Measurements from ENCODE around the gene PDK4. TPM values are rescaled to one million over a fixed set of nuclear protein-coding genes. Genes with fewer than 3 reads are reported as not detected.
"Not testable (repeated sequence)": the region's sequence is repeated elsewhere in the genome, so short reads cannot be mapped to it uniquely, and the experiment has no call there.

Gene PDK4
- total RNA-seq, 1 donor, result 0.36 TPM

DNA sequence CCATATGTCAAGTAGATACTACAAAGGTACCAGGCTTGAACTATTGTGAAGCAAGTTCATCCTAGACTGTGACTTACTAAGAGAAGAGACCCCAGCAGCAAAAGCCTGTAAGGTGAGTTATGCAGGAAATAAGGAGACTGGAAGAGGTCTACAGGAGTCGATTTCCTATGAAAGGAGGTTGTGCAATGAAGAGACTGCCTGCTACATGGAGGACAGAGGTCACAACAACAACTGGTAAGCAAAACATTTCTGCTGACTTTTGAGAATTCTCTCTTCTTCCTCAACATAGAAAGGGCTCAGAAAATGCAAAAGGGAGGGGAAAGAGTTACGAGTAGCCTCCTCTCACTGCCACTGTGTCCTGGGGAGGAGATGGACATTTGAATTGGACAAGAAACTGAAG is 42.4 kb downstream of the PDK4 start:
- Histone ChIP-seq H3K27me3 (ENCODE audit: insufficient read depth, low read length) (peaks cover 7% of the 10 kb centered on the region), H3K36me3 (ENCODE audit: insufficient read depth, low read length) (no peaks in the 10 kb centered on the region), H3K27ac (ENCODE audit: low read depth, low read length) (no peak overlapping the region), H3K4me2 (ENCODE audit: insufficient read depth, low read length) (no peak overlapping the region), H3K79me2 (ENCODE audit: insufficient read depth, low read length) (no peaks in the 10 kb centered on the region), H3K4me1 (ENCODE audit: insufficient read depth, low read length) (peaks cover 9% of the 10 kb centered on the region), H3K4me3 (ENCODE audit: insufficient read depth, low read length) (no peak overlapping the region), H3K9me3 (ENCODE audit: low read depth, low read length) (no peaks in the 10 kb centered on the region), H4K20me1 (ENCODE audit: insufficient read depth, low read length) (no peaks in the 10 kb centered on the region), H2AFZ (ENCODE audit: low read length) (no peak overlapping the region)
- TF ChIP-seq, protein P1, sequence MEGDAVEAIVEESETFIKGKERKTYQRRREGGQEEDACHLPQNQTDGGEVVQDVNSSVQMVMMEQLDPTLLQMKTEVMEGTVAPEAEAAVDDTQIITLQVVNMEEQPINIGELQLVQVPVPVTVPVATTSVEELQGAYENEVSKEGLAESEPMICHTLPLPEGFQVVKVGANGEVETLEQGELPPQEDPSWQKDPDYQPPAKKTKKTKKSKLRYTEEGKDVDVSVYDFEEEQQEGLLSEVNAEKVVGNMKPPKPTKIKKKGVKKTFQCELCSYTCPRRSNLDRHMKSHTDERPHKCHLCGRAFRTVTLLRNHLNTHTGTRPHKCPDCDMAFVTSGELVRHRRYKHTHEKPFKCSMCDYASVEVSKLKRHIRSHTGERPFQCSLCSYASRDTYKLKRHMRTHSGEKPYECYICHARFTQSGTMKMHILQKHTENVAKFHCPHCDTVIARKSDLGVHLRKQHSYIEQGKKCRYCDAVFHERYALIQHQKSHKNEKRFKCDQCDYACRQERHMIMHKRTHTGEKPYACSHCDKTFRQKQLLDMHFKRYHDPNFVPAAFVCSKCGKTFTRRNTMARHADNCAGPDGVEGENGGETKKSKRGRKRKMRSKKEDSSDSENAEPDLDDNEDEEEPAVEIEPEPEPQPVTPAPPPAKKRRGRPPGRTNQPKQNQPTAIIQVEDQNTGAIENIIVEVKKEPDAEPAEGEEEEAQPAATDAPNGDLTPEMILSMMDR (IDR thresholded peaks at IDR 0.05; ENCODE audit: extremely low read depth, low read depth, low read length), result no peak
- no peak for DNase-seq (ENCODE audit: insufficient read length, low spot score, missing footprints)

DNA sequence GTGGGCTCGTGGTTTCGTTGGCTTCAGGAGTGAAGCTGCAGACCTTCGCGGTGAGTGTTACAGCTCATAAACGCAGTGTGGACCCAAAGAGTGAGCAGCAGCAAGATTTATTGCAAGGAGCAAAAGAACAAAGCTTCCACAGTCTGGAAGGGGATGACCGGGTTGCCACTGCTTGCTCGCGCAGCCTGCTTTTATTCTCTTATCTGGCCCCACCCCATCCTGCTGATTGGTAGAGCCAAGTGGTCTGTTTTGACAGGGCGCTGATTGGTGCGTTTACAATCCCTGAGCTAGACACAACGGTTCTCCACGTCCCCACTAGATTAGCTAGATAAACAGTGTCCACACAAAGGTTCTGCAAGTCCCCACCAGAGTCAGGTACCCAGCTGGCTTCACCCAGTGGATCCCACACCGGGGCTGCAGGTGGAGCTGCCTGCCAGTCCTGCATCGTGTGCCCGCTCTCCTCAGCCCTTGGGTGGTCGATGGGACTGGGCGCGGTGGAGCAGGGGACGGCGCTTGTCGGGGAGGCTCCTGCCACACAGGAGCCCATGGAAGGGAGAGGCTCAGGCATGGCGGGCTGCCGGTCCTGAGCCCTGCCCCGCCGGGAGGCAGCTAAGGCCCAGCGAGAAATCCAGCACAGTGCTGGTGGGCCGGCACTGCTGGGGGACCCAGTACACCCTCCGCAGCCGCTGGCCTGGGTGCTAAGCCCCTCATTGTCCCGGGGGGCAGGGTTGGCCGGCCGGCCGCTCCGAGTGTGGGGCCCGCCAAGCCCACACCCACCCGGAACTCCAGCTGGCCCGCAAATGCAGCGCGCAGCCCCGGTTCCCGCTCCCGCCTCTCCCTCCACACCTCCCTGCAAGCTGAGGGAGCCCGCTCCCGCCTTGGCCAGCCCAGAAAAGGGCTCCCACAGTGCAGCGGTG is 44.0 kb downstream of the PDK4 start:
- H3K4me2 ChIP-seq (ENCODE audit: insufficient read depth, low read length); H3K27ac ChIP-seq (ENCODE audit: low read depth, low read length); H3K9me3 ChIP-seq (ENCODE audit: low read depth, low read length); H3K36me3 ChIP-seq (ENCODE audit: insufficient read depth, low read length); H2AFZ ChIP-seq (ENCODE audit: low read length); H4K20me1 ChIP-seq (ENCODE audit: insufficient read depth, low read length); H3K27me3 ChIP-seq (ENCODE audit: insufficient read depth, low read length); H3K4me3 ChIP-seq (ENCODE audit: insufficient read depth, low read length); H3K79me2 ChIP-seq (ENCODE audit: insufficient read depth, low read length); DNase-seq (ENCODE audit: insufficient read length, low spot score, missing footprints); H3K4me1 ChIP-seq (ENCODE audit: insufficient read depth, low read length): not testable (repeated sequence)

DNA sequence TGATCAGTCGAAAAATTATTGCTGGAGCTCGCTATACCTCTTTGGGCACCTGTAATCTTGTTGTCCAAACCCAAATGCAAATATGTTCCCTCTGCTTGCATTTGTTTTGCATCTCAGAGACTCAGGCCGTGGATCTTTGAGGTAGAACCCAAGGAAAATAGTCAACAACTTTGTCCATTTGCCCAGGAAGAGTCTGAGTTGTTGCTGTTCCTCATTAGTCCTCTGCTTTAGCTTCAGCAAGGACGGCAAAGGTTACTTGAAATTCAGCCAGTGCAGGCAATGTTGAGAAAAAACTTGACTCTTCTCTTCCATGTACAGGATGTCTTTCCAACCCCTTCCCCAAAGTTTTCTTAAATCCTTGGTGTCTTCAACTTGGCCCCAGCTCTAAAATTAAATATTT is 45.8 kb downstream of the PDK4 start:
- H3K36me3 ChIP-seq (ENCODE audit: insufficient read depth, low read length), result no peaks in the 10 kb centered on the region
- no peak for DNase-seq (ENCODE audit: insufficient read length, low spot score, missing footprints)
- H2AFZ ChIP-seq (ENCODE audit: low read length), result no peak overlapping the region
- no peak overlapping the region for H3K4me3 ChIP-seq (ENCODE audit: insufficient read depth, low read length)
- TF ChIP-seq, protein P1 (IDR thresholded peaks at IDR 0.05; ENCODE audit: extremely low read depth, low read depth, low read length), result no peak
- no peaks in the 10 kb centered on the region for H3K9me3 ChIP-seq (ENCODE audit: low read depth, low read length)
- peaks cover 6% of the 10 kb centered on the region for H3K27me3 ChIP-seq (ENCODE audit: insufficient read depth, low read length)
- no peak overlapping the region for H3K4me2 ChIP-seq (ENCODE audit: insufficient read depth, low read length)
- no peak overlapping the region for H3K27ac ChIP-seq (ENCODE audit: low read depth, low read length)
- peaks cover 12% of the 10 kb centered on the region for H3K4me1 ChIP-seq (ENCODE audit: insufficient read depth, low read length)
- no peaks in the 10 kb centered on the region for H3K79me2 ChIP-seq (ENCODE audit: insufficient read depth, low read length)
- H4K20me1 ChIP-seq (ENCODE audit: insufficient read depth, low read length), result no peaks in the 10 kb centered on the region

DNA sequence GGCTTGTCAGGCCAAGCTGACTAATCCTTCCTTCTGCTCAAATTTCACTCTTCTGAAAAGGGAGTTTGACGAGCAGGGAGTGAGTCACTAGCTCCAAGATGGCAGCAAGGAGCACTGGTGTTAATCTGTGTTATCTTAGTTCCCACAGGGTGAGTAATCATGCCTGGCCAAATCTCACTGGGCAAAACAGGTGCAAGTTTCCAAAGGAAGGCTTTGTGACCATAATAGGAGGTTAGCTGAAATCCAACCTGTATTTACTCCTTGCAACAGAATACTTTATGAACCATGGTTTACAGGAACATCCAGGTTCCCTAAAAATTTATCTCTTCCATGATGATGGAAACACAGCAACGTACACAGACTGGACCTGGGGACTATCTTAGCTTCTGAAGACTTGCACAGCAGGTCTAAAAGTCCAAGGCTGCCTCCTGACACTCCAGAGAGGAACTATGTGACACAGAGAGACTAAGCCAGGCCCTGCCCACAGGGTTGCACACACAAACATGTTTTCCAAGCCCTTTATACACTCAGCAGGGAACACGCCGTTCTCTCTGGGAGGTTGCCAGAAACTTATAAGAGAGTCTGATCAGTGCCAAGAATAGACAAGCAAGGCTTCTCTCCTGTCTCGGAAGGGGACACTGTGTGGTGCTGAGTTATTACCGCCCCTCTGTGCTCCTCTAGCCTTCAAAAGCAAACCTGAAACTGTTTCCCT is 46.3 kb downstream of the PDK4 start:
- TF ChIP-seq, protein P1 (IDR thresholded peaks at IDR 0.05; ENCODE audit: extremely low read depth, low read depth, low read length), result no peak
- Histone ChIP-seq H3K9me3 (ENCODE audit: low read depth, low read length) (no peaks in the 10 kb centered on the region), H3K4me1 (ENCODE audit: insufficient read depth, low read length) (peaks cover 16% of the 10 kb centered on the region), H3K4me2 (ENCODE audit: insufficient read depth, low read length) (no peak overlapping the region), H2AFZ (ENCODE audit: low read length) (peak overlapping the region; percentile 45), H3K4me3 (ENCODE audit: insufficient read depth, low read length) (no peak overlapping the region), H3K79me2 (ENCODE audit: insufficient read depth, low read length) (no peaks in the 10 kb centered on the region), H3K36me3 (ENCODE audit: insufficient read depth, low read length) (no peaks in the 10 kb centered on the region), H3K27ac (ENCODE audit: low read depth, low read length) (no peak overlapping the region), H4K20me1 (ENCODE audit: insufficient read depth, low read length) (no peaks in the 10 kb centered on the region), H3K27me3 (ENCODE audit: insufficient read depth, low read length) (peaks cover 6% of the 10 kb centered on the region)
- peak; percentile 97 for DNase-seq (ENCODE audit: insufficient read length, low spot score, missing footprints)
